ENCODE results near the gene MEX3C.

DNA sequence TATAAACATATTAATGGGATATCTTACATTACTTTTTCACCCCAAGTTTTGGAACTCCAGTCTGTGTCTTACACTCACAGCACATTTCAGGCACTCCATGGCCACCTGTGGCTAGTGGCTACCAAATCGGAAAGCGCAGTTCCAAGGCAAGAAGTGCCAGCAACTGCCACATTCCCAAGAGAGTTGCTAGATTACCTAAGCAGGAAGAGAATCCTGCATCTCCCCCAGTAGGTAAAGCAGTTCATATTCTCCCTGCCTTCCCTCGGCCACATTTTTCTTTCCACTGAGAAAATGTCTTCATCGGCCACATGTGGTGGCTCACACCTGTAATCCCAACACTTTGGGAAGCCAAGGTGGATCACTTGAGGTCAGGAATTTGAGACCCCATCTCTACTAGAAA, 62.8 kb downstream of the MEX3C start:
- TF ChIP-seq ELF1 (IDR thresholded peaks at IDR 0.05): no peak
- TF ChIP-seq, protein P1, sequence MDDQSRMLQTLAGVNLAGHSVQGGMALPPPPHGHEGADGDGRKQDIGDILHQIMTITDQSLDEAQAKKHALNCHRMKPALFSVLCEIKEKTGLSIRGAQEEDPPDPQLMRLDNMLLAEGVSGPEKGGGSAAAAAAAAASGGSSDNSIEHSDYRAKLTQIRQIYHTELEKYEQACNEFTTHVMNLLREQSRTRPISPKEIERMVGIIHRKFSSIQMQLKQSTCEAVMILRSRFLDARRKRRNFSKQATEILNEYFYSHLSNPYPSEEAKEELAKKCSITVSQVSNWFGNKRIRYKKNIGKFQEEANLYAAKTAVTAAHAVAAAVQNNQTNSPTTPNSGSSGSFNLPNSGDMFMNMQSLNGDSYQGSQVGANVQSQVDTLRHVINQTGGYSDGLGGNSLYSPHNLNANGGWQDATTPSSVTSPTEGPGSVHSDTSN (IDR thresholded peaks at IDR 0.05): no peak
- TF ChIP-seq, protein P2, sequence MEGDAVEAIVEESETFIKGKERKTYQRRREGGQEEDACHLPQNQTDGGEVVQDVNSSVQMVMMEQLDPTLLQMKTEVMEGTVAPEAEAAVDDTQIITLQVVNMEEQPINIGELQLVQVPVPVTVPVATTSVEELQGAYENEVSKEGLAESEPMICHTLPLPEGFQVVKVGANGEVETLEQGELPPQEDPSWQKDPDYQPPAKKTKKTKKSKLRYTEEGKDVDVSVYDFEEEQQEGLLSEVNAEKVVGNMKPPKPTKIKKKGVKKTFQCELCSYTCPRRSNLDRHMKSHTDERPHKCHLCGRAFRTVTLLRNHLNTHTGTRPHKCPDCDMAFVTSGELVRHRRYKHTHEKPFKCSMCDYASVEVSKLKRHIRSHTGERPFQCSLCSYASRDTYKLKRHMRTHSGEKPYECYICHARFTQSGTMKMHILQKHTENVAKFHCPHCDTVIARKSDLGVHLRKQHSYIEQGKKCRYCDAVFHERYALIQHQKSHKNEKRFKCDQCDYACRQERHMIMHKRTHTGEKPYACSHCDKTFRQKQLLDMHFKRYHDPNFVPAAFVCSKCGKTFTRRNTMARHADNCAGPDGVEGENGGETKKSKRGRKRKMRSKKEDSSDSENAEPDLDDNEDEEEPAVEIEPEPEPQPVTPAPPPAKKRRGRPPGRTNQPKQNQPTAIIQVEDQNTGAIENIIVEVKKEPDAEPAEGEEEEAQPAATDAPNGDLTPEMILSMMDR (IDR thresholded peaks at IDR 0.05): no peak
- no peak for TF ChIP-seq NFIC (IDR thresholded peaks at IDR 0.05; ENCODE audit: borderline replicate concordance)
- TF ChIP-seq, protein P3, sequence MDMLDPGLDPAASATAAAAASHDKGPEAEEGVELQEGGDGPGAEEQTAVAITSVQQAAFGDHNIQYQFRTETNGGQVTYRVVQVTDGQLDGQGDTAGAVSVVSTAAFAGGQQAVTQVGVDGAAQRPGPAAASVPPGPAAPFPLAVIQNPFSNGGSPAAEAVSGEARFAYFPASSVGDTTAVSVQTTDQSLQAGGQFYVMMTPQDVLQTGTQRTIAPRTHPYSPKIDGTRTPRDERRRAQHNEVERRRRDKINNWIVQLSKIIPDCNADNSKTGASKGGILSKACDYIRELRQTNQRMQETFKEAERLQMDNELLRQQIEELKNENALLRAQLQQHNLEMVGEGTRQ (IDR thresholded peaks at IDR 0.05; ENCODE audit: borderline replicate concordance, low read depth, low read length): no peak
- no peak for TF ChIP-seq SMC3 (IDR thresholded peaks at IDR 0.05; ENCODE audit: low read depth, low read length)
- no peak for TF ChIP-seq TAF1 (IDR thresholded peaks at IDR 0.05; ENCODE audit: borderline replicate concordance, low read depth, low read length)
- TF ChIP-seq, protein P4, sequence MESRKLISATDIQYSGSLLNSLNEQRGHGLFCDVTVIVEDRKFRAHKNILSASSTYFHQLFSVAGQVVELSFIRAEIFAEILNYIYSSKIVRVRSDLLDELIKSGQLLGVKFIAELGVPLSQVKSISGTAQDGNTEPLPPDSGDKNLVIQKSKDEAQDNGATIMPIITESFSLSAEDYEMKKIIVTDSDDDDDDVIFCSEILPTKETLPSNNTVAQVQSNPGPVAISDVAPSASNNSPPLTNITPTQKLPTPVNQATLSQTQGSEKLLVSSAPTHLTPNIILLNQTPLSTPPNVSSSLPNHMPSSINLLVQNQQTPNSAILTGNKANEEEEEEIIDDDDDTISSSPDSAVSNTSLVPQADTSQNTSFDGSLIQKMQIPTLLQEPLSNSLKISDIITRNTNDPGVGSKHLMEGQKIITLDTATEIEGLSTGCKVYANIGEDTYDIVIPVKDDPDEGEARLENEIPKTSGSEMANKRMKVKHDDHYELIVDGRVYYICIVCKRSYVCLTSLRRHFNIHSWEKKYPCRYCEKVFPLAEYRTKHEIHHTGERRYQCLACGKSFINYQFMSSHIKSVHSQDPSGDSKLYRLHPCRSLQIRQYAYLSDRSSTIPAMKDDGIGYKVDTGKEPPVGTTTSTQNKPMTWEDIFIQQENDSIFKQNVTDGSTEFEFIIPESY (IDR thresholded peaks at IDR 0.05; ENCODE audit: borderline replicate concordance, low read depth): no peak
- no peak for TF ChIP-seq JUND (IDR thresholded peaks at IDR 0.05)
